ENCODE measurements around the gene KLKB1. TPM values are rescaled to one million over a fixed set of nuclear protein-coding genes. Genes with fewer than 3 reads are reported as not detected.

KLKB1 gene
- total RNA-seq, 4 donors from 2014 or later, result 0.98 to 3.7 (median 1.3) TPM

DNA sequence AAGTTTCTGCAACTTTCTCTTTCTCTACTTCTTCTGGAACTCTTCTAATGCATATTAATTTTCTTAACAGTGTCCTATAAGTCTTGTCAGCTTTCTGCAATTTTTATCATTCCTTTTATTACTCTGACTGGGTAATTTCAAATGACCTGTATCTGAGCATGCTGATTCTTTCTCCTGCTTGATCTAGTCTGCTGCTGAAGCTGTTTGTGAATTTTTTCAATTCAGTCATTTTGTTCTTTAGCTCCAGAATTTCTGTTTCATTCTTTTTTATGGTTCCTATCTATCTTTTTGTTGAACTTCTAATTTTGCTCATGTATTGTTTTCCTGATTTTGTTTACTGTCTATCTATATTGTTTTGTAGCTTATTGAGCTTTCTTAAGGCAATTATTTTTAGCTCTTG lies 1.5 kb upstream of the KLKB1 start:
- no peak overlapping the region for H3K27ac ChIP-seq
- H3K4me1 ChIP-seq, result peaks cover 0 to 3% (median 0%) of the 10 kb centered on the region in 4 donors
- H3K36me3 ChIP-seq, result peaks cover 0 to 18% (median 0%) of the 10 kb centered on the region in 3 donors
- no peaks in the 10 kb centered on the region for H3K27me3 ChIP-seq
- DNase-seq (ENCODE audit: low spot score in 2 of 2), result no peak
- H3K4me3 ChIP-seq, result no peak overlapping the region
- peaks cover 0 to 28% (median 3%) of the 10 kb centered on the region in 4 donors for H3K9me3 ChIP-seq
- TF ChIP-seq POLR2A (IDR thresholded peaks at IDR 0.05) (no peak), EP300 (IDR thresholded peaks at IDR 0.05) (no peak)
- TF ChIP-seq, protein P1, sequence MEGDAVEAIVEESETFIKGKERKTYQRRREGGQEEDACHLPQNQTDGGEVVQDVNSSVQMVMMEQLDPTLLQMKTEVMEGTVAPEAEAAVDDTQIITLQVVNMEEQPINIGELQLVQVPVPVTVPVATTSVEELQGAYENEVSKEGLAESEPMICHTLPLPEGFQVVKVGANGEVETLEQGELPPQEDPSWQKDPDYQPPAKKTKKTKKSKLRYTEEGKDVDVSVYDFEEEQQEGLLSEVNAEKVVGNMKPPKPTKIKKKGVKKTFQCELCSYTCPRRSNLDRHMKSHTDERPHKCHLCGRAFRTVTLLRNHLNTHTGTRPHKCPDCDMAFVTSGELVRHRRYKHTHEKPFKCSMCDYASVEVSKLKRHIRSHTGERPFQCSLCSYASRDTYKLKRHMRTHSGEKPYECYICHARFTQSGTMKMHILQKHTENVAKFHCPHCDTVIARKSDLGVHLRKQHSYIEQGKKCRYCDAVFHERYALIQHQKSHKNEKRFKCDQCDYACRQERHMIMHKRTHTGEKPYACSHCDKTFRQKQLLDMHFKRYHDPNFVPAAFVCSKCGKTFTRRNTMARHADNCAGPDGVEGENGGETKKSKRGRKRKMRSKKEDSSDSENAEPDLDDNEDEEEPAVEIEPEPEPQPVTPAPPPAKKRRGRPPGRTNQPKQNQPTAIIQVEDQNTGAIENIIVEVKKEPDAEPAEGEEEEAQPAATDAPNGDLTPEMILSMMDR (IDR thresholded peaks at IDR 0.05), result no peak

DNA sequence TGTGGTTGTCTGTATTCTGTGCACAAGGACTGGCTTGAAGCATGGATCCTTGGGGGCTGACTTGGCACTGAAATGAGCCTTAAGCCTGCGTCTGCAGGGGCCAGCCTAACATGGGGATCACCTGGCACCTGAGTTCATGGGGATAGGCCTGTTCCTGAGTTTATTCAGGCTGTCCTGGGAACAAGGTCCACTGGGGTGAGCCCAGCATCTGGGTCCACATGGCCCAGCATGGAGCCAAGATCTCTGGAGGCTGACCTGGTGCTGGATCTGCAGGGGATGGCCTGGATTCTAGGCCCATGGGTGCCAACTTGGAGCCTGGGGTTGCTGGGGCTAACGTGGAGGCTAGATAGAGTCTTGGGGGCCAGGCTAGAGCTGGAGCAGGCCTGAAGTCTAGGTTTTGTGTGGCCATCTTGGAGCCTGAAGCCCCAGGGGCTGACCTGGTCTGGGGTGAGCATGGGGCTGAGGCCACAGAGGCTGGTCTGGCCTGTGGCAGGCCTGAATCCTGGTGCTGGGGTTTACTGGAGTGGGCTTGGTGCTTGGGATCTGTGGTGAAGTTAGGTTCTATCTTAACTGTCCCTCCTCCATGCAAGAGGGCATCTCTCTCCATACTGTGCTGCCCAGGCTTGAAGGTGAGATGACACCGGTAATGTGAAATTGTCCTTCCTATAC lies 652 bp upstream of the KLKB1 start:
- no peak for DNase-seq (ENCODE audit: low spot score in 2 of 2)
- H3K4me3 ChIP-seq, result no peak overlapping the region
- peaks cover 0 to 3% (median 0%) of the 10 kb centered on the region in 4 donors for H3K4me1 ChIP-seq
- 90 to 97% methylated on average over 3 of the region's 3 CpGs for WGBS, 2 donors
- no peaks in the 10 kb centered on the region for H3K27me3 ChIP-seq
- TF ChIP-seq, protein P1 (IDR thresholded peaks at IDR 0.05), result no peak
- TF ChIP-seq EP300 (IDR thresholded peaks at IDR 0.05), result no peak
- TF ChIP-seq POLR2A (IDR thresholded peaks at IDR 0.05), result no peak
- peaks cover 0 to 28% (median 3%) of the 10 kb centered on the region in 4 donors for H3K9me3 ChIP-seq
- H3K27ac ChIP-seq, result no peak overlapping the region
- peaks cover 0 to 18% (median 0%) of the 10 kb centered on the region in 3 donors for H3K36me3 ChIP-seq

DNA sequence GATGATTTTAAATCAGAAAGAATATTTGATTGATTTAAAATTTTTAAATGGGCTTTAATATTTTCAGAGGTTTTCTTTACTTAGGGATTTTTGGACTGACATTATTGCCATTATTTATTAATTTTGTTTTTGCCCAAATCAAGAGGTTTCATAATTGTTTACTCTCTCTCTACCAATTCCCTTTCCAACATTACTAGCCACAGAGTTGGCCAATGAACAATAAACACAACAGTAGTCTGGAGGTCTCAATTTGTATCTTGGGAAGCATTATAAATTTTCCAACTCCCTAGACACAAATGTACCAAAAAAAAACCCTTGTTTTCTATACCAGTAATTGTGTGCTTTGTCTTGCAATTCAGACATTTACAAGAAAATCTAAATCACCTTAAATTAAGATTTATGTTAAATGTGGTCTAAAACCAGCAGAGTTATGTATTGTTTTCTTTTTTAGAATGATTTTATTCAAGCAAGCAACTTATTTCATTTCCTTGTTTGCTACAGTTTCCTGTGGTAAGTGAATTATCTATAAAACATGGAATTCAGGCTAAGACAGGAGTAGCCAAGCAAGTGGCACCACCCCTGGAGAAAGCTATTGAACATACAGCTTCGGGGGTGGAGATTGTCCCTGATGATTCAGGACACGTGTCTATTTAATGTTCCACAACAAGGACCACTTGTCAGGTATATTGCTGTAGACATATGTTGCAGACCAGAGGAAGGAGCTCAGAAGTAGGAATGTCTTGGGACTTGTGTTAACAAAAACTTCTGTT lies 622 bp downstream of the KLKB1 start:
- Histone ChIP-seq H3K4me3 (peak overlapping the region in 1 of 4 donors; percentile 10), H3K36me3 (peaks cover 0 to 18% (median 0%) of the 10 kb centered on the region in 3 donors), H3K27me3 (no peaks in the 10 kb centered on the region), H3K27ac (no peak overlapping the region), H3K9me3 (peaks cover 0 to 28% (median 3%) of the 10 kb centered on the region in 4 donors), H3K4me1 (peaks cover 0 to 3% (median 0%) of the 10 kb centered on the region in 4 donors)
- TF ChIP-seq EP300 (IDR thresholded peaks at IDR 0.05), result no peak
- TF ChIP-seq POLR2A (IDR thresholded peaks at IDR 0.05), result no peak
- TF ChIP-seq, protein P1 (IDR thresholded peaks at IDR 0.05), result no peak
- DNase-seq (ENCODE audit: low spot score in 2 of 2), result no peak
- WGBS, 2 donors, result 29 to 42% methylated on average over 2 of the region's 2 CpGs

DNA sequence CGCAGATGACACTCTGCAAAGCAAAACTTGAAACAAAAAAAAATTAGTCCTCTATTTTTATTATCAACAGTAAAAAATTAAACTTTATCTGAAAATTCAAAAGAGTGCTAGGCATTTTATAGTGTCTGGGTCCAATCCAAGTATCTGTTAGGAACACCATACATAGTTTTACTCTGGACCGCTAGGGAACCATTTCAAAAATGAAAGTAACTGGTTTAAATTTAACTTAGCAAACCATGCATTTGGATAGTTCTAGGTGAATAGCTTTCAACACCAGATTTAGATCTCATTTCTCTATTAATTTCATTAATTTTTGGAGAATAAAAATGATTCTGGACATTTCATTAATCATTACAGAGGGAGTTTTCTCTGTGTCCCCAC lies 1.2 kb downstream of the KLKB1 start:
- Histone ChIP-seq H3K36me3 (peaks cover 0 to 13% (median 0%) of the 10 kb centered on the region in 3 donors), H3K27ac (no peak overlapping the region), H3K27me3 (no peaks in the 10 kb centered on the region), H3K9me3 (peaks cover 0 to 28% (median 3%) of the 10 kb centered on the region in 4 donors), H3K4me1 (peaks cover 0 to 3% (median 0%) of the 10 kb centered on the region in 4 donors), H3K4me3 (peak overlapping the region in 1 of 4 donors; percentile 10)
- WGBS, 2 donors, result 68 to 72% methylated on average over 2 of the region's 2 CpGs
- DNase-seq (ENCODE audit: low spot score in 2 of 2), result no peak
- TF ChIP-seq, protein P1 (IDR thresholded peaks at IDR 0.05), result no peak
- TF ChIP-seq EP300 (IDR thresholded peaks at IDR 0.05), result no peak
- TF ChIP-seq POLR2A (IDR thresholded peaks at IDR 0.05), result no peak

DNA sequence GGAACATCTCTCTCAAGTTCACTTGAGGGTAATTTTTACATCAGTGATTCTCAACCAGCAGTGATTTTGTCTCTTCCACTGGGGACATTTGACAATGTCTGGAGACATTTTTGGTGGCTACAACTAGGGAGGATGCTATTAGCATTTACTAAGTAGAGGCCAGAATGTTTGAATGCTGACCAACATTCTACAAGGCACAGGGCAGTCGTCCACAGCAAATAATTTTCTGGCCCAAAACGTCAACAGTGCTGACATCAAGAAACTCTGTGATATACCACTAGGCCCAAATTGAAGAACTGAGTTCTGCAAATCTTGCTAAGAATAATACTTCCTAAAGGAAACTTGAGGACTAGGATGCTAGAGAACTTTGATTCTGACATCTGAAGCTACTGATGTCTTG lies 7.1 kb downstream of the KLKB1 start:
- H3K9me3 ChIP-seq, result no peaks in the 10 kb centered on the region
- H3K27me3 ChIP-seq, result no peaks in the 10 kb centered on the region
- H3K4me1 ChIP-seq, result no peaks in the 10 kb centered on the region
- peaks cover 0 to 11% (median 0%) of the 10 kb centered on the region in 3 donors for H3K36me3 ChIP-seq
- H3K4me3 ChIP-seq, result no peak overlapping the region
- TF ChIP-seq, protein P1 (IDR thresholded peaks at IDR 0.05), result no peak
- TF ChIP-seq POLR2A (IDR thresholded peaks at IDR 0.05) (no peak), EP300 (IDR thresholded peaks at IDR 0.05) (no peak)
- H3K27ac ChIP-seq, result no peak overlapping the region
- WGBS, 2 donors, result 28 to 61% methylated on average over 2 of the region's 2 CpGs
- no peak for DNase-seq (ENCODE audit: low spot score in 2 of 2)

All from tibial nerve (tissue), 4 donors.